Neutrophil (primary cell): ENCODE data around the gene PTTG1IP2.

Source experiments
- H3K27ac ChIP-seq: fragments of 200-600 bp; sonication (generic); 2 replicates; pipeline ENCODE4 v1.5.1; 2016; ENCODE audit warnings: mild to moderate bottlenecking, moderate library complexity
- H3K27me3 ChIP-seq: fragments of 200-600 bp; sonication (generic); 2 replicates; pipeline ENCODE4 v1.6.0; 2016; ENCODE audit warnings: mild to moderate bottlenecking
- H3K36me3 ChIP-seq: fragments of 200-600 bp; sonication (generic); 2 replicates; pipeline ENCODE4 v1.5.1; 2017
- H3K4me1 ChIP-seq, 2 experiments: fragments of 200-600 bp in 1 of 2; sonication (generic) in 1 of 2; 1 replicate in 1 of 2; 2 replicates in 1 of 2; pipeline versions ENCODE4 v1.5.1 to v1.6.1; 2013 to 2016; ENCODE audit warnings: low read depth in 1 of 2, low read length in 1 of 2, mild to moderate bottlenecking in 1 of 2, moderate library complexity in 1 of 2; ENCODE audit not compliant: control insufficient read depth in 1 of 2, insufficient read depth in 1 of 2
- H3K4me3 ChIP-seq, 2 experiments: fragments of 200-600 bp in 1 of 2; sonication (generic) in 1 of 2; 1 replicate in 1 of 2; 2 replicates in 1 of 2; pipeline ENCODE4 v1.5.1; 2013 to 2016; ENCODE audit warnings: low read depth in 1 of 2, low read length in 1 of 2, mild to moderate bottlenecking in 1 of 2, moderate library complexity in 1 of 2
- H3K9me3 ChIP-seq: fragments of 200-600 bp; sonication (generic); 2 replicates; pipeline ENCODE4 v1.5.1; 2016
- TF ChIP-seq, protein P1 (sequence below): fragments of 200-600 bp; sonication (generic); IDR thresholded peaks from 2 replicates; pipeline ENCODE4 v1.5.1; 2016; ENCODE audit warnings: antibody characterized with exemption

PTTG1IP2 gene

DNA sequence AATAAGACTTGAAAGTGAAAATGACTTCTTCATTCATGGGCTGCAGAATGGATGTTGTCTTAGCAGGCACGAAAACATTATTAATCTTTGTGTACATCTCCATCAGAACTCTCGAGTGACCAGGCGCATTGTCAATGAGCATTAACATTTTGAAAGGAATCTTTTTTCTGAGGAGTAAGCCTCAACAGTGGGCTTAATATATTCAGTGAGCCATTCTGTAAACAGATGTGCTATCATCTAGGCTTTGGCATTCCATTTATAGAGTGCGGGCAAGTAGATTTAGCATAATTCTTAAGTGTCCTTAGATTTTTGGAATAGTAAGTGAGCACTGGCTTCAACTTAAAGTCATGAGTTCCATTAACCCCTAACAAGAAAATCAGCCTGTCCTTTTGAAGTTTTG lies 33.1 kb downstream of the PTTG1IP2 start:
- Histone ChIP-seq H3K27ac (no peak overlapping the region), H3K36me3 (no peaks in the 10 kb centered on the region)

DNA sequence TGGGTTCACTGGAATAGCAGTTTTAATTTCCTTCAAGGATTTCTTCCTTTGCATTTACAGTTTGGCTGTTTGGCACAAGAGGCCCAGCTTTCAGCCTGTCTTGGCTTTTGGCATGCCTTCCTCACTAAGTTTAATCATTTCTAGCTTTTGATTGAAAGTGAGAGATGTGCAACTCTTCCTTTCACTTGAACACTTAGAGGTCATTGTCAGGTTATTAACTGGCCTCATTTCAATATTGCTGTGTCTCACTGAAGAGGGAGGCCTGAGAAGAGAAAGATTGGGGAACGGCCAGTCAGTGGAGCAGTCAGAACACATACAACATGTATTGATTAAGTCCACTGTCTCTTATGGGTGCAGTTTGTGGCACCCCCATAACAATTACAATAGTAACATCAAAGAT lies 33.9 kb downstream of the PTTG1IP2 start:
- Histone ChIP-seq H3K4me3 (no peak overlapping the region), H3K27me3 (no peaks in the 10 kb centered on the region), H3K9me3 (no peaks in the 10 kb centered on the region)

More for the DNA sequence above, 33.1 kb downstream of the PTTG1IP2 start:
- H3K4me1 ChIP-seq: no peaks in the 10 kb centered on the region
- no peaks in the 10 kb centered on the region for H3K27me3 ChIP-seq
- TF ChIP-seq, protein P1, sequence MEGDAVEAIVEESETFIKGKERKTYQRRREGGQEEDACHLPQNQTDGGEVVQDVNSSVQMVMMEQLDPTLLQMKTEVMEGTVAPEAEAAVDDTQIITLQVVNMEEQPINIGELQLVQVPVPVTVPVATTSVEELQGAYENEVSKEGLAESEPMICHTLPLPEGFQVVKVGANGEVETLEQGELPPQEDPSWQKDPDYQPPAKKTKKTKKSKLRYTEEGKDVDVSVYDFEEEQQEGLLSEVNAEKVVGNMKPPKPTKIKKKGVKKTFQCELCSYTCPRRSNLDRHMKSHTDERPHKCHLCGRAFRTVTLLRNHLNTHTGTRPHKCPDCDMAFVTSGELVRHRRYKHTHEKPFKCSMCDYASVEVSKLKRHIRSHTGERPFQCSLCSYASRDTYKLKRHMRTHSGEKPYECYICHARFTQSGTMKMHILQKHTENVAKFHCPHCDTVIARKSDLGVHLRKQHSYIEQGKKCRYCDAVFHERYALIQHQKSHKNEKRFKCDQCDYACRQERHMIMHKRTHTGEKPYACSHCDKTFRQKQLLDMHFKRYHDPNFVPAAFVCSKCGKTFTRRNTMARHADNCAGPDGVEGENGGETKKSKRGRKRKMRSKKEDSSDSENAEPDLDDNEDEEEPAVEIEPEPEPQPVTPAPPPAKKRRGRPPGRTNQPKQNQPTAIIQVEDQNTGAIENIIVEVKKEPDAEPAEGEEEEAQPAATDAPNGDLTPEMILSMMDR: no peak
- H3K9me3 ChIP-seq: no peaks in the 10 kb centered on the region
- H3K4me3 ChIP-seq: no peak overlapping the region

DNA sequence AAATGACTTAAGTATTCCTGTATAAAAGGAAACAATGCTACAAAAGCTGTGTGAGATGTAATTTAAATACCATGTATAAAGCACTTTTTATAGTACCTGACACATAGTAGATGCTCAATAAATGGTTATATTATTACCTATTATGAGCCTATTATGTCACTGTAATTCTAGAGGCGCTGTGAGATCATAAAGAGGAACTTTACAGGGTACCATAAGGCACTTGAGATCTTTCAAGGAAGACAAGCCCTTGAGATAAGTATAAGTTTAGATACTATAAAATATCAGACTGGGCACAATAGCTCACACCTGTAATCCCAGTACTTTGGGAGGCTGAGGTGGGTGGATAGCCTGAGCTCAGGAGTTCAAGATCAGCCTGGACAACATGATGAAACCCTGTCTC lies 38.3 kb downstream of the PTTG1IP2 start:
- Histone ChIP-seq H3K27me3 (no peaks in the 10 kb centered on the region), H3K36me3 (no peaks in the 10 kb centered on the region), H3K4me3 (no peak overlapping the region), H3K27ac (no peak overlapping the region), H3K9me3 (no peaks in the 10 kb centered on the region), H3K4me1 (no peaks in the 10 kb centered on the region)
- TF ChIP-seq, protein P1: no peak

More for the DNA sequence above, 33.9 kb downstream of the PTTG1IP2 start:
- H3K36me3 ChIP-seq: no peaks in the 10 kb centered on the region
- TF ChIP-seq, protein P1: no peak
- no peak overlapping the region for H3K27ac ChIP-seq
- H3K4me1 ChIP-seq: no peaks in the 10 kb centered on the region

DNA sequence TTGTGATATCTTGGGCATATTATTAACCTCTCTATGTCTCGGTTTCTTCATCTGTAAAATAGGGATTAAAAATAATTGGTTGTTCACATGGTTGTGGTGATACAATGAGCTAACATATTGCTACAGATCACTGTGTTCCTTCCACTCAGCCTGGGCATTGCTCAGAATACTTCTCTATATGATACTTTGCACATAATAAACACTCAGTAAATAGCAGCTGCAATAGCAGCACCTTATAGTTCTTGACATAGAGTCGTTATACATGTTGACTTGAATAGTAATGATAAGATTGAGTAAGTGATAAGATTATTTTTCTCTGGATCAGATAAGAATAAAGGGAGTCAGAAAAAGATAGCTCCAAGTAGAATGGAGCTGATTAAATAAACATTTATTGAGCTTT lies 42.3 kb downstream of the PTTG1IP2 start:
- H3K4me1 ChIP-seq: no peaks in the 10 kb centered on the region
- H3K4me3 ChIP-seq: no peak overlapping the region
- H3K9me3 ChIP-seq: no peaks in the 10 kb centered on the region
- H3K36me3 ChIP-seq: no peaks in the 10 kb centered on the region
- TF ChIP-seq, protein P1: no peak
- no peaks in the 10 kb centered on the region for H3K27me3 ChIP-seq
- no peak overlapping the region for H3K27ac ChIP-seq

DNA sequence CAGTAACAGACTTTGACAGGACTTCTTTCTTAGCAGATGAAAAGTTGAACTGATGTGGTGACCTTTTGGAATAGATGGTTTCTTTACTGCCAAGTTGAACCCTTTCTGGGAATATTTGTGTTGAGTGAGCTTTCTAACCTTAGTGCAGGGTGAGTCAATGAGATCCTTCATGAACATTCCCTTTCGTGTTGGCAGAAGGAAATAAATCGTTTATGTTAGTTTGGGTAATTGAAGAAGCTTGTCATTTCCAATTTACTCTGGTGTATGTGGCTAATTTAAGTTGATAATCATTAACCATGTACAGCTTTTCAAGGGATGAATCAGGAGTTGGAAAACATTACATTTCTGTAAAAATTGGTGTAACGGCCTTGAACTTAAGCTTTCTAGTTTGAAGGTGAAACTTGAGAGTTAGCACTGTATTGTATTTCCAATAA lies 43.4 kb downstream of the PTTG1IP2 start:
- H3K9me3 ChIP-seq: no peaks in the 10 kb centered on the region
- H3K27me3 ChIP-seq: no peaks in the 10 kb centered on the region
- TF ChIP-seq, protein P1: no peak
- H3K27ac ChIP-seq: no peak overlapping the region
- H3K4me1 ChIP-seq: no peaks in the 10 kb centered on the region
- no peak overlapping the region for H3K4me3 ChIP-seq
- H3K36me3 ChIP-seq: no peaks in the 10 kb centered on the region

DNA sequence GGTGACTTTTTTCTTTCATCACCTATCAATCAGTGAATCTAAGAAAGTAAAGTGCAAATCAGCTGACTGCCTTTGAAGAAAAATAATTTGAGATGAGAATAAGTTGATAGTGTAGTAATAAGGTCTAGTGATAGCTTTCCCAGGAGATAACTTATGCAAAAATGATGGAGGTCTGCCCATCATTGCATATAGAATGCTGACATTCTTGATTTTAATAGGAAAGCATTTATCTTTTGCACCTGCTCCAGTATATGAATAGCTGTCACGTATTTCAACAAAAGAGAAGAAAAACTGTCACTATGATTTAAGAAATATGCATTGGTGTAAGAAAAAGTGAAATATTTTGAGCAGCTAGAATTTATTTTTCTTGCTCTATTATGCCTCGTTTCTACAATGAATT lies 46.8 kb downstream of the PTTG1IP2 start:
- H3K27me3 ChIP-seq: peaks cover 16% of the 10 kb centered on the region
- TF ChIP-seq, protein P1: no peak
- H3K36me3 ChIP-seq: no peaks in the 10 kb centered on the region
- no peak overlapping the region for H3K27ac ChIP-seq
- no peaks in the 10 kb centered on the region for H3K9me3 ChIP-seq
- no peak overlapping the region for H3K4me3 ChIP-seq
- H3K4me1 ChIP-seq: no peaks in the 10 kb centered on the region
